ENCODE data around the gene GSTM5. TPM values are rescaled to one million over a fixed set of nuclear protein-coding genes. Genes with fewer than 3 reads are reported as not detected.
A peak's percentile ranks its signal among the peaks of the same experiment; 100 is the strongest.
"Not testable (repeated sequence)": the region's sequence is repeated elsewhere in the genome, so short reads cannot be mapped to it uniquely, and the experiment has no call there.

Gene GSTM5
- total and polyA plus RNA-seq, 12 donors: 0.48 to 10.5 (median 3.3) TPM

DNA sequence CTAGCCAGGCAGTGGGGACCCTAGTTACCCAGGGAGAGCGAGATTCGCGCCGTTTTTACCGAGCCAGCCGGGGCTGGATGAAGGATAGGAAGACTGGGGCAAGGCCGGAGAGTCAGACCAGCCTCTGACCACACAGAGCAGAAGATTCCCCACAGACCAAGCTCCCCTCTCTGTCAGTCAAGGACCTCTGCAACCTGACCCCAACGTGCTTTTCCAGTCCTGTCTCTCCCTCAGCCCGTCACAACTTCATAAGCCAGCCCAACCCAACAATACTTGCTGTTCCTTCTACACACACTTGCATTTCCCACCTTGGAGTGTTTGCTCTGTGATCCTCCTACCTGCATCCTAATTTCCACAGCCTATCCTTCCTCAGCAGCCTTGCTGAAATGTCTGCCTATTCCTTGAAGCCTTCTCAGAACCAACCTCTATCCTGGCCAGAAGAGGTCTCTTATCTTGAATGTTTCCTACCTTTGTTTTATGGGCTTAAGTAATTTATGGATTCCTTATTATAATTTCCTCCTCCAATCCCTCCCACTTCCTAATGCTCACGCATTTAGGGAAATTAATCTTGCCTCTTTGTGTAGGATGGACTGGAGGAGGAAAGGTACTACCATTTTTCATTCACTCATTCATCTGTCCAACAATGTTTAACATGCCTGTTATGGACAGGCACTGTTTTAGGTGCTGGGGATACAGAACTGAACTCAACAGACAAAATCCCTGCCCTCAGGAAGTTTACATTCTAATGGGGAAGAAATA lies 28.7 kb downstream of the GSTM5 start, which contains the start of gene GSTM3:
TSS of gene GSTM3 (minus strand) at position 424 of the 759 bp plus-strand sequence. CDS start 751 bp downstream, outside the sequence.
- no peaks in the 10 kb centered on the region for H3K9me3 ChIP-seq (replicated peaks in 1 of 3)
- TF ChIP-seq POLR2A (IDR thresholded peaks at IDR 0.05): no peak
- TF ChIP-seq, protein P1, sequence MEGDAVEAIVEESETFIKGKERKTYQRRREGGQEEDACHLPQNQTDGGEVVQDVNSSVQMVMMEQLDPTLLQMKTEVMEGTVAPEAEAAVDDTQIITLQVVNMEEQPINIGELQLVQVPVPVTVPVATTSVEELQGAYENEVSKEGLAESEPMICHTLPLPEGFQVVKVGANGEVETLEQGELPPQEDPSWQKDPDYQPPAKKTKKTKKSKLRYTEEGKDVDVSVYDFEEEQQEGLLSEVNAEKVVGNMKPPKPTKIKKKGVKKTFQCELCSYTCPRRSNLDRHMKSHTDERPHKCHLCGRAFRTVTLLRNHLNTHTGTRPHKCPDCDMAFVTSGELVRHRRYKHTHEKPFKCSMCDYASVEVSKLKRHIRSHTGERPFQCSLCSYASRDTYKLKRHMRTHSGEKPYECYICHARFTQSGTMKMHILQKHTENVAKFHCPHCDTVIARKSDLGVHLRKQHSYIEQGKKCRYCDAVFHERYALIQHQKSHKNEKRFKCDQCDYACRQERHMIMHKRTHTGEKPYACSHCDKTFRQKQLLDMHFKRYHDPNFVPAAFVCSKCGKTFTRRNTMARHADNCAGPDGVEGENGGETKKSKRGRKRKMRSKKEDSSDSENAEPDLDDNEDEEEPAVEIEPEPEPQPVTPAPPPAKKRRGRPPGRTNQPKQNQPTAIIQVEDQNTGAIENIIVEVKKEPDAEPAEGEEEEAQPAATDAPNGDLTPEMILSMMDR (IDR thresholded peaks at IDR 0.05): no peak
- H3K27ac ChIP-seq: peak within 1 kb of the TSS in 3 of 5 donors; percentile 53 to 77 (median 70)
- peaks cover 0 to 18% of the 10 kb centered on the region in 2 donors for H3K4me1 ChIP-seq (replicated peaks in 1 of 2)
- H3K4me3 ChIP-seq: peak within 1 kb of the TSS; percentile 2 to 82 (median 36)
- no peaks in the 10 kb centered on the region for H3K27me3 ChIP-seq
- 2 to 12% (median 5%) methylated on average over 10 of the region's 10 CpGs for whole genome bisulfite sequencing, 4 donors
- H3K36me3 ChIP-seq (replicated peaks in 1 of 2): peaks cover 0 to 17% of the 10 kb centered on the region in 2 donors
- intact Hi-C loops (cut with DNase I): no loop called here
- peak in 1 of 7 donors; percentile 50 for DNase-seq

DNA sequence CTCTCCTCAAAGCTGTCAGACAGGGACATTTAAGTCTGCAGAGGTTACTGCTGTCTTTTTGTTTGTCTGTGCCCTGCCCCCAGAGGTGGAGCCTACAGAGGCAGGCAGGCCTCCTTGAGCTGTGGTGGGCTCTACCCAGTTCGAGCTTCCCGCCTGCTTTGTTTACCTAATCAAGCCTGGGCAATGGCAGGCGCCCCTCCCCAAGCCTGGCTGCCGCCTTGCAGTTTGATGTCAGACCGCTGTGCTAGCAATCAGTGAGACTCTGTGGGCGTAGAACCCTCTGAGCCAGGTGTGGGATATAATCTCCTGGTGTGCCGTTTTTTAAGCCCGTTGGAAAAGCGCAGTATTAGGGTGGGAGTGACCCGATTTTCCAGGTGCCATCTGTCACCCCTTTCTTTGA lies 36.3 kb downstream of the GSTM5 start:
- H3K4me3 ChIP-seq; H3K27ac ChIP-seq; DNase-seq; H3K36me3 ChIP-seq (replicated peaks in 1 of 2); H3K4me1 ChIP-seq (replicated peaks in 1 of 2); H3K27me3 ChIP-seq; intact Hi-C loops (cut with DNase I); H3K9me3 ChIP-seq (replicated peaks in 1 of 3): not testable (repeated sequence)
- 89 to 91% (median 91%) methylated on average over 8 to 9 of the region's 10 CpGs for WGBS, 4 donors

DNA sequence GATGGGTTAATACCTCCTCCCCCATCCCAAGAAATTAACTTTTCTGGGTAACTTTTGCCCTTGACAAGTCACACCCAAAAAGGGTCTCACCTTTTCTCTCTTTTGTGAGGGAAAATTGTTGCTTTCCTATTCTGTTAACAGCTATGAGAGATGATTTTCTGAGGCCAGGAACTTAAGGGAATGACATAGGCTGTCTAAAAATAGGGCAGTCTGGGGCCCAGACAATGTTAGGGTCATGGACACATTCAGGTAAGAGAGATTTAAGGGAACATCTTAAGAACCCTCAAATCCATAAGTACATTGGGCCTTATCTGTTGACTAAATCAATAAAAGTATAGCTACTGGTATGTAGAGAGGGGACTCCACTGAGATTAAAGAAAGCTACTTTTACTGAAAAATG lies 37.2 kb downstream of the GSTM5 start:
- intact Hi-C loops (cut with DNase I): no loop called here
- Histone ChIP-seq H3K4me3 (no peak overlapping the region), H3K4me1 (replicated peaks in 1 of 2) (no peaks in the 10 kb centered on the region), H3K27me3 (no peaks in the 10 kb centered on the region), H3K36me3 (replicated peaks in 1 of 2) (no peaks in the 10 kb centered on the region), H3K9me3 (replicated peaks in 1 of 3) (no peaks in the 10 kb centered on the region), H3K27ac (no peak overlapping the region)
- no peak for DNase-seq
- TF ChIP-seq POLR2A (IDR thresholded peaks at IDR 0.05): no peak
- TF ChIP-seq, protein P1 (IDR thresholded peaks at IDR 0.05): no peak

DNA sequence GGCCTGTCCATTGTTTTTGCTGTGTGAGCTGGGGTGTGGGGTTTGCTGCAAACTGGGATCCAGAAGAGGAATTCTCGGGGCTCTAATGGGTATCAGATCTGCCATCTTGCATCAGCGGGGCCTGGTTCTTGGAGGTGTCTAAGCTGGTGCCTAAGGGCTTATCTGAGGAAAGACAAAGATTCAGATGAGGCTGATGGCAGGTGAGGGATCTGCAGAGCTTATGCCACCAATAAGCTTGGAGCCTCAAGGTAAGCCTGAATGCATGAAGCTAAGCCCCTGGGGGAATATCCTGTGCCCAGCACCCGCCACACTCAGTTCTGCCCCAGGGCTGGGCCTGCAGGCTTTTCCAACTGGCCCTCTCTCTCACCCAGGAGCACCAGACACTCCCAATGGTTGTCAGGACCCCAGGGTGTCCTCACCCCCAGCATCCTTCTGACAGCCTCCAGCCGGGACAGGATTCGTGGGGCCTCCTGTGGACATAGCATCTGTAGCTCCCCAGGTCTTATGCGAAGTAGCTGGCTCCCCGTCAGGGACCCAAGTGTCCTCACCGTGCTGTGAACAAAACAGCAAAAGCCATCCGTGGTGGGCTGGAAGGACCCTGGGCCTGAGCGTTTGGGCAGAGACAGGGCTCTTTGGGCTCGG lies 38.3 kb downstream of the GSTM5 start:
- no peaks in the 10 kb centered on the region for H3K4me1 ChIP-seq (replicated peaks in 1 of 2)
- no peaks in the 10 kb centered on the region for H3K36me3 ChIP-seq (replicated peaks in 1 of 2)
- H3K4me3 ChIP-seq: no peak overlapping the region
- intact Hi-C loops (cut with DNase I): no loop called here
- H3K27me3 ChIP-seq: no peaks in the 10 kb centered on the region
- WGBS, 4 donors: 88 to 95% (median 93%) methylated on average over 9 to 11 of the region's 11 CpGs
- H3K27ac ChIP-seq: no peak overlapping the region
- no peaks in the 10 kb centered on the region for H3K9me3 ChIP-seq (replicated peaks in 1 of 3)
- peak in 2 of 7 donors; percentile 7 to 28 for DNase-seq
- no peak for TF ChIP-seq POLR2A (IDR thresholded peaks at IDR 0.05)
- TF ChIP-seq, protein P1 (IDR thresholded peaks at IDR 0.05): no peak

All from adrenal gland (tissue), 12 donors.